ENCODE measurements around the gene NCR2.

The NCR2 gene

GRCh38 chr6:41352907-41353306, 17.5 kb downstream of the NCR2 start:
- TF ChIP-seq PATZ1 (tag by site-specific recombination; IDR thresholded peaks at IDR 0.05), result no peak
- no peak for TF ChIP-seq ZNF488 (tag by site-specific recombination; IDR thresholded peaks at IDR 0.05)
- TF ChIP-seq ZNF513 (tag by site-specific recombination; IDR thresholded peaks at IDR 0.05), result no peak
- TF ChIP-seq REST (tag by site-specific recombination; IDR thresholded peaks at IDR 0.05), result no peak
- no peak for TF ChIP-seq ZNF37A (tag by site-specific recombination; IDR thresholded peaks at IDR 0.05)
- no peak for TF ChIP-seq ZNF16 (tag by site-specific recombination; IDR thresholded peaks at IDR 0.05; ENCODE audit: low read depth)
- no peak for TF ChIP-seq ZNF514 (tag by site-specific recombination; IDR thresholded peaks at IDR 0.05)
- no peak for TF ChIP-seq ZNF214 (tag by site-specific recombination; IDR thresholded peaks at IDR 0.05; ENCODE audit: borderline replicate concordance)
- TF ChIP-seq AEBP2 (tag by site-specific recombination; IDR thresholded peaks at IDR 0.05; ENCODE audit: borderline replicate concordance), result no peak
- no peak for TF ChIP-seq ZNF211 (tag by site-specific recombination; IDR thresholded peaks at IDR 0.05; ENCODE audit: low read depth)
- no peak for TF ChIP-seq KLF8 (tag by site-specific recombination; IDR thresholded peaks at IDR 0.05)
- TF ChIP-seq ZEB2 (tag by site-specific recombination; IDR thresholded peaks at IDR 0.05), result no peak
- TF ChIP-seq YY2 (tag by site-specific recombination; IDR thresholded peaks at IDR 0.05), result no peak
- no peak for TF ChIP-seq ZNF660 (tag by site-specific recombination; IDR thresholded peaks at IDR 0.05)
- no peak for TF ChIP-seq ZBTB11 (tag by site-specific recombination; conservative IDR thresholded peaks at IDR 0.05; ENCODE audit: low read depth)
- ChIA-PET CTCF (interaction anchor here (0.5 to 7.5 kb wide), 5 partner anchors 14 to 245 kb away, joined by 3 to 61 read pairs (median 3); no protein-coding TSS in a partner anchor), POLR2A (no interaction called here)
- H3K36me3 ChIP-seq (ENCODE audit: control insufficient read depth in 2 of 2, insufficient read depth in 1 of 2, low read length in 2 of 2), result no peaks in the 10 kb centered on the region
- peaks cover 3% of the 10 kb centered on the region; the same call in 1 of the 2 replicates for H3K9me3 ChIP-seq (ENCODE audit: control insufficient read depth, insufficient read depth, low read depth, low read length)
- no peaks in the 10 kb centered on the region for H3K4me1 ChIP-seq (ENCODE audit: control insufficient read depth, insufficient read depth, low read length)
- no peak overlapping the region for H3K27ac ChIP-seq (ENCODE audit: extremely low read depth, low read depth, low read length)
- H3K4me3 ChIP-seq (ENCODE audit: low read depth, low read length), result no peak overlapping the region

Measured in HEK293 (cell line).